HepG2 (cell line): ENCODE results near the gene SFTPB. TPM values are rescaled to one million over a fixed set of nuclear protein-coding genes. Genes with fewer than 3 reads are reported as not detected.

Source experiments
- CENPX ChIP-seq: sonication (generic); formaldehyde crosslinking; IDR thresholded peaks from 2 replicates; pipeline ENCODE4 v1.9.0; 2021; ENCODE audit warnings: mild to moderate bottlenecking, missing genetic modification reagents, moderate library complexity
- KDM4B ChIP-seq: sonication (generic); formaldehyde crosslinking; IDR thresholded peaks from 2 replicates; pipeline ENCODE4 v1.4.0; 2020; ENCODE audit warnings: missing genetic modification reagents
- MATR3 ChIP-seq: sonication (generic); formaldehyde crosslinking; IDR thresholded peaks from 2 replicates; pipeline ENCODE4 v1.4.0; 2020; ENCODE audit warnings: missing genetic modification reagents
- NBN ChIP-seq: fragments of 450-650 bp; conservative IDR thresholded peaks from 2 replicates; pipeline ENCODE4 v1.6.1; 2017
- NFE2 ChIP-seq: sonication (generic); formaldehyde crosslinking; IDR thresholded peaks from 2 replicates; pipeline ENCODE4 v1.4.0; 2020; ENCODE audit warnings: missing genetic modification reagents
- RBM22 ChIP-seq: fragments of 200-400 bp; formaldehyde crosslinking; optimal IDR thresholded peaks from 2 replicates; pipeline ENCODE3; 2017; ENCODE audit warnings: mild to moderate bottlenecking, low read length, moderate library complexity
- SMAD1 ChIP-seq: sonication (generic); formaldehyde crosslinking; IDR thresholded peaks from 2 replicates; pipeline ENCODE4 v1.4.0; 2020; ENCODE audit warnings: missing genetic modification reagents, low read depth, mild to moderate bottlenecking, borderline replicate concordance
- SMAD9 ChIP-seq: sonication (generic); formaldehyde crosslinking; IDR thresholded peaks from 2 replicates; pipeline ENCODE4 v1.5.1; 2020; ENCODE audit warnings: mild to moderate bottlenecking, missing genetic modification reagents
- ZFP37 ChIP-seq: sonication (generic); formaldehyde crosslinking; IDR thresholded peaks from 2 replicates; pipeline ENCODE4 v1.4.0; 2020; ENCODE audit warnings: missing genetic modification reagents, borderline replicate concordance
- ZMYM2 ChIP-seq: sonication (generic); formaldehyde crosslinking; IDR thresholded peaks from 2 replicates; pipeline ENCODE4 v1.8.0; 2022; ENCODE audit warnings: mild to moderate bottlenecking, missing genetic modification reagents
- ZNF180 ChIP-seq: sonication (generic); formaldehyde crosslinking; IDR thresholded peaks from 2 replicates; pipeline ENCODE4 v1.4.0; 2020; ENCODE audit warnings: low read depth, missing genetic modification reagents, borderline replicate concordance
- ZNF333 ChIP-seq: sonication (generic); formaldehyde crosslinking; IDR thresholded peaks from 2 replicates; pipeline ENCODE4 v1.4.0; 2020; ENCODE audit warnings: mild to moderate bottlenecking, missing genetic modification reagents, borderline replicate concordance
- ZNF614 ChIP-seq: IDR thresholded peaks from 2 replicates; pipeline ENCODE4 v1.6.1; 2018; ENCODE audit warnings: missing biosample characterization, missing genetic modification reagents, inconsistent platforms, borderline replicate concordance
- ZNF83 ChIP-seq: sonication (generic); formaldehyde crosslinking; IDR thresholded peaks from 2 replicates; pipeline ENCODE4 v1.4.0; 2020; ENCODE audit warnings: missing genetic modification reagents, mild to moderate bottlenecking, borderline replicate concordance
- polyA plus RNA-seq, 8 experiments: library from polyadenylated mRNA; depleted of rRNA in 3 of 8; stranded (reverse) in 7 of 8; unstranded in 1 of 8; fragments of >200 nt; fragmentation: Illumina TruSeq in 4 of 8; extraction: Trizol in 4 of 8; gene quantifications; 2 replicates each; pipeline versions ENCODE4 v1.2.1 to v1.2.3, GENCODE V29; 2011 to 2016; ENCODE audit warnings: low read depth in 4 of 8, missing spikeins in 1 of 8, mixed read lengths in 1 of 8; ENCODE audit not compliant: insufficient read depth in 1 of 8
- total RNA-seq, 5 experiments: library from RNA; depleted of rRNA; stranded (reverse); fragments of >200 nt; fragmentation: Illumina TruSeq; extraction: Trizol; gene quantifications; 2 replicates each; pipeline ENCODE4 v1.2.3, GENCODE V29; 2016; ENCODE audit warnings: low read depth in 1 of 5
- TF ChIP-seq, protein P1 (sequence below): sonication (generic); formaldehyde crosslinking; IDR thresholded peaks from one replicate; pipeline ENCODE4 v1.5.1; 2020; ENCODE audit warnings: mild to moderate bottlenecking, missing genetic modification reagents; ENCODE audit errors: not compliant biosample characterization
- TF ChIP-seq, protein P2 (sequence below): IDR thresholded peaks from 2 replicates; pipeline ENCODE4 v1.6.1; 2016; ENCODE audit warnings: low read depth
- TF ChIP-seq, protein P3 (sequence below): sonication (generic); formaldehyde crosslinking; IDR thresholded peaks from 2 replicates; pipeline ENCODE4 v1.4.0; 2020; ENCODE audit warnings: missing genetic modification reagents

SFTPB gene
- total and polyA plus RNA-seq, 2 of the 13 experiments (the other 11 are each of a cell fraction or from before 2014, with no cell fraction given), result not detected

DNA sequence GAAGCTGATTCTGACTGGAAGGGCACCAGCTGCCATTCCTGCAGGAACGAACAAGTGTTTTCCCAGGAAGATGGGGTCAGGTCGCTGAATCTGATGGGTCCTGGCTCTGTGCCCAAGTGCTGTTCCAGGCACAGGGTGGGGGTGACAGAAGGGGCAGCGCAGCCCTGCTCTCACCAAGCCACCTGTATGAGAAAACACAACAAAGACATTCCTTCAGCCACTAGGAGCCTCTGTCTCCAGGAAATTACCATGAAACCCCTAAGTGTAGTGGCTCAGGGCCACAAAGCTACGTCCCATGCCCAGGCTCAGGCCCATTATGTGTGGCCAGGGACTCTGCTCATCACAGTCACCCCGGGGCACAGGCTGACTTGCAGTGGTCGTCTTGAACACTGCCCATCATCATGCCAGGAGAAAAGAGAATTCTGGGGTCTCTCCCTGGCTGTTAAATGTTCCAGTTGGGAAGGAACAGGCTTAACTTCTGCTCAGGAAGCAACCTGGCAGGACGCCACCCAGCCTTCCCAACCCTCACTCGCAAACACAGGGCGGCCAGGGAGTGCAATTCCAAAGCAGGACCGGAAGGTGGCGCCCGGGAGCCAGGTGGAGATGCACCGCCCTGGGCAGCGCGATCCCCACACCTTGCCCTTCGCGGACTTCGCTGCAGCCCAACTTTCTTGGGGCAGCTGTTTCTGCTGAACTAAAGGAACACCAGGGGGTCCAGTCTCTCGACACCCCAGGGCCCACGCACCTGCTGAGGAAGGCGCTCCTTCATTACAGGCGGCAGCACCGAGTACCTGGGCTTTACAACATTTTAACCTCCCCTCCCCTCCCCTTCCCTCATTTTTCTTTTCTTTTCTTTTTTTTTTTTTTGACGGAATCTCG lies 11.0 kb upstream of the SFTPB start (continued):
- TF ChIP-seq, protein P1, sequence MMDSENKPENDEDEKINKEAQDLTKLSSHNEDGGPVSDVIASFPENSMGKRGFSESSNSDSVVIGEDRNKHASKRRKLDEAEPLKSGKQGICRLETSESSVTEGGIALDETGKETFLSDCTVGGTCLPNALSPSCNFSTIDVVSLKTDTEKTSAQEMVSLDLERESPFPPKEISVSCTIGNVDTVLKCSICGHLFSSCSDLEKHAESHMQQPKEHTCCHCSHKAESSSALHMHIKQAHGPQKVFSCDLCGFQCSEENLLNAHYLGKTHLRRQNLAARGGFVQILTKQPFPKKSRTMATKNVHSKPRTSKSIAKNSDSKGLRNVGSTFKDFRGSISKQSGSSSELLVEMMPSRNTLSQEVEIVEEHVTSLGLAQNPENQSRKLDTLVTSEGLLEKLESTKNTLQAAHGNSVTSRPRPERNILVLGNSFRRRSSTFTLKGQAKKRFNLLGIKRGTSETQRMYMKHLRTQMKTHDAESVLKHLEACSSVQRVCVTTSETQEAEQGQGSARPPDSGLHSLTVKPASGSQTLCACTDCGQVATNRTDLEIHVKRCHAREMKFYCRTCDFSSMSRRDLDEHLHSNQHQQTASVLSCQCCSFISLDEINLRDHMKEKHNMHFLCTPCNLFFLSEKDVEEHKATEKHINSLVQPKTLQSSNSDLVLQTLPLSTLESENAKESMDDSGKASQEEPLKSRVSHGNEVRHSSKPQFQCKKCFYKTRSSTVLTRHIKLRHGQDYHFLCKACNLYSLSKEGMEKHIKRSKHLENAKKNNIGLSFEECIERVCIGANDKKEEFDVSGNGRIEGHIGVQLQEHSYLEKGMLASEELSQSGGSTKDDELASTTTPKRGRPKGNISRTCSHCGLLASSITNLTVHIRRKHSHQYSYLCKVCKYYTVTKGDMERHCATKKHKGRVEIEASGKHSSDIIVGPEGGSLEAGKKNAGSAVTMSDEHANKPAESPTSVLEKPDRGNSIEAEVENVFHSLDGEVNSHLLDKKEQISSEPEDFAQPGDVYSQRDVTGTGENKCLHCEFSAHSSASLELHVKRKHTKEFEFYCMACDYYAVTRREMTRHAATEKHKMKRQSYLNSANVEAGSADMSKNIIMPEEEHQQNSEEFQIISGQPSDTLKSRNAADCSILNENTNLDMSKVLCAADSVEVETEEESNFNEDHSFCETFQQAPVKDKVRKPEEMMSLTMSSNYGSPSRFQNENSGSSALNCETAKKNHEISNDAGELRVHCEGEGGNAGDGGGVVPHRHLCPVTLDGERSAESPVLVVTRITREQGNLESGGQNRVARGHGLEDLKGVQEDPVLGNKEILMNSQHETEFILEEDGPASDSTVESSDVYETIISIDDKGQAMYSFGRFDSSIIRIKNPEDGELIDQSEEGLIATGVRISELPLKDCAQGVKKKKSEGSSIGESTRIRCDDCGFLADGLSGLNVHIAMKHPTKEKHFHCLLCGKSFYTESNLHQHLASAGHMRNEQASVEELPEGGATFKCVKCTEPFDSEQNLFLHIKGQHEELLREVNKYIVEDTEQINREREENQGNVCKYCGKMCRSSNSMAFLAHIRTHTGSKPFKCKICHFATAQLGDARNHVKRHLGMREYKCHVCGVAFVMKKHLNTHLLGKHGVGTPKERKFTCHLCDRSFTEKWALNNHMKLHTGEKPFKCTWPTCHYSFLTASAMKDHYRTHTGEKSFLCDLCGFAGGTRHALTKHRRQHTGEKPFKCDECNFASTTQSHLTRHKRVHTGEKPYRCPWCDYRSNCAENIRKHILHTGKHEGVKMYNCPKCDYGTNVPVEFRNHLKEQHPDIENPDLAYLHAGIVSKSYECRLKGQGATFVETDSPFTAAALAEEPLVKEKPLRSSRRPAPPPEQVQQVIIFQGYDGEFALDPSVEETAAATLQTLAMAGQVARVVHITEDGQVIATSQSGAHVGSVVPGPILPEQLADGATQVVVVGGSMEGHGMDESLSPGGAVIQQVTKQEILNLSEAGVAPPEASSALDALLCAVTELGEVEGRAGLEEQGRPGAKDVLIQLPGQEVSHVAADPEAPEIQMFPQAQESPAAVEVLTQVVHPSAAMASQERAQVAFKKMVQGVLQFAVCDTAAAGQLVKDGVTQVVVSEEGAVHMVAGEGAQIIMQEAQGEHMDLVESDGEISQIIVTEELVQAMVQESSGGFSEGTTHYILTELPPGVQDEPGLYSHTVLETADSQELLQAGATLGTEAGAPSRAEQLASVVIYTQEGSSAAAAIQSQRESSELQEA (CRISPR knock-in tag), result no peak
- no peak for TF ChIP-seq KDM4B (CRISPR knock-in tag)
- TF ChIP-seq ZNF83 (CRISPR knock-in tag), result no peak
- peak; percentile 61; the same call in 1 of the 2 replicates for TF ChIP-seq ZNF614 (CRISPR knock-in tag)
- 0 out of 2 replicates have a peak, but pooled peaks have one; percentile 52 for TF ChIP-seq SMAD1
- no peak for TF ChIP-seq ZNF333
- no peak for TF ChIP-seq NBN
- no peak for TF ChIP-seq ZMYM2 (CRISPR knock-in tag)
- TF ChIP-seq ZFP37 (CRISPR knock-in tag), result 0 out of 2 replicates have a peak, but pooled peaks have one; percentile 50
- TF ChIP-seq ZNF180, result no peak
- TF ChIP-seq NFE2 (CRISPR knock-in tag), result no peak
- 0 out of 2 replicates have a peak, but pooled peaks have one; percentile 19 for TF ChIP-seq MATR3 (CRISPR knock-in tag)
- TF ChIP-seq CENPX (CRISPR knock-in tag), result no peak
- TF ChIP-seq, protein P2, sequence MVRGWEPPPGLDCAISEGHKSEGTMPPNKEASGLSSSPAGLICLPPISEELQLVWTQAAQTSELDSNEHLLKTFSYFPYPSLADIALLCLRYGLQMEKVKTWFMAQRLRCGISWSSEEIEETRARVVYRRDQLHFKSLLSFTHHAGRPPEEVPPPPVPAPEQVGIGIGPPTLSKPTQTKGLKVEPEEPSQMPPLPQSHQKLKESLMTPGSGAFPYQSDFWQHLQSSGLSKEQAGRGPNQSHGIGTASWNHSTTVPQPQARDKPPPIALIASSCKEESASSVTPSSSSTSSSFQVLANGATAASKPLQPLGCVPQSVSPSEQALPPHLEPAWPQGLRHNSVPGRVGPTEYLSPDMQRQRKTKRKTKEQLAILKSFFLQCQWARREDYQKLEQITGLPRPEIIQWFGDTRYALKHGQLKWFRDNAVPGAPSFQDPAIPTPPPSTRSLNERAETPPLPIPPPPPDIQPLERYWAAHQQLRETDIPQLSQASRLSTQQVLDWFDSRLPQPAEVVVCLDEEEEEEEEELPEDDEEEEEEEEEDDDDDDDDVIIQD (CRISPR knock-in tag), result peak; percentile 64; the same call in 1 of the 2 replicates
- TF ChIP-seq, protein P3, sequence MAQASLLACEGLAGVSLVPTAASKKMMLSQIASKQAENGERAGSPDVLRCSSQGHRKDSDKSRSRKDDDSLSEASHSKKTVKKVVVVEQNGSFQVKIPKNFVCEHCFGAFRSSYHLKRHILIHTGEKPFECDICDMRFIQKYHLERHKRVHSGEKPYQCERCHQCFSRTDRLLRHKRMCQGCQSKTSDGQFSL, result no peak
- TF ChIP-seq SMAD9 (CRISPR knock-in tag), result no peak
- no peak for TF ChIP-seq RBM22
